Measurements from ENCODE around the gene IGF1. TPM values are rescaled to one million over a fixed set of nuclear protein-coding genes. Genes with fewer than 3 reads are reported as not detected.

Gene IGF1
- total RNA-seq, 4 donors from 2014 or later: 0.84 to 42.3 (median 4.9) TPM

DNA sequence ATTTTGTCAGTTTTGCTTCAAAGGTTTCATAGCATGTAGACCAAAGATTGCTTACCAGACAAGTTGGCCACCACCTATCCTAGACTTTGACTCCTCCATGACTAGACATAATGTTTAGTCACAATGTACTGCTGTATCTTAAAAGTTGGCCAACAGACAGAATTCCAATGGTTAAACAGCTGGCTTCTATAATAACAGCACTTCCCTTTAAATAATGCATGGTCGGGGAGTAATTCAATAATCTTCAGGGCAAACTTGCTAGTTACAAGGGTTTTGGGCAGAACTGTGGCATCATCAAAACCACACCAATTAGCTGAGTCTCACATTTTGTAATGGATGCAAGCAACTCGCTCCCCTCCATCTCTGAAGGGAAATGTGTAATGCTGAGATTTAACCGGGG lies 56.9 kb downstream of the IGF1 start:
- no peak for DNase-seq (ENCODE audit: low spot score in 2 of 2)
- TF ChIP-seq CTCF (IDR thresholded peaks at IDR 0.05): no peak
- no peak for TF ChIP-seq POLR2A (IDR thresholded peaks at IDR 0.05)
- WGBS, 2 donors: 73 to 77% methylated on average over 3 of the region's 3 CpGs
- intact Hi-C loops (cut with DNase I; ENCODE audit: low total_unique reads): no loop called here
- no peak overlapping the region for H3K4me3 ChIP-seq (ENCODE audit: low read depth, poor library complexity, severe bottlenecking)

GRCh38 chr12:102421802-102422583 lies 58.4 kb downstream of the IGF1 start:
- intact Hi-C loops (cut with DNase I; ENCODE audit: low total_unique reads): no loop called here
- no peak for TF ChIP-seq CTCF (IDR thresholded peaks at IDR 0.05)
- TF ChIP-seq POLR2A (IDR thresholded peaks at IDR 0.05): no peak
- H3K4me3 ChIP-seq (ENCODE audit: low read depth, poor library complexity, severe bottlenecking): no peak overlapping the region
- DNase-seq (ENCODE audit: low spot score in 2 of 2): no peak
- 71 to 77% methylated on average over 5 of the region's 5 CpGs for WGBS, 2 donors

- no peak overlapping the region for H3K4me3 ChIP-seq (ENCODE audit: low read depth, poor library complexity, severe bottlenecking)
- intact Hi-C loops (cut with DNase I; ENCODE audit: low total_unique reads): no loop called here
- WGBS, 2 donors: 86 to 90% methylated on average over 11 of the region's 11 CpGs
- TF ChIP-seq CTCF (IDR thresholded peaks at IDR 0.05) (no peak), POLR2A (IDR thresholded peaks at IDR 0.05) (no peak)
- no peak for DNase-seq (ENCODE audit: low spot score in 2 of 2)
Measured at GRCh38 chr12:102419094-102419764, 61.1 kb downstream of the IGF1 start.

GRCh38 chr12:102417055-102417454 lies 63.3 kb downstream of the IGF1 start:
- TF ChIP-seq CTCF (IDR thresholded peaks at IDR 0.05) (no peak), POLR2A (IDR thresholded peaks at IDR 0.05) (no peak)
- WGBS, 2 donors: 97 to 99% methylated on average over 2 of the region's 2 CpGs
- no peak for DNase-seq (ENCODE audit: low spot score in 2 of 2)
- intact Hi-C loops (cut with DNase I; ENCODE audit: low total_unique reads): no loop called here
- no peak overlapping the region for H3K4me3 ChIP-seq (ENCODE audit: low read depth, poor library complexity, severe bottlenecking)

GRCh38 chr12:102415515-102415914 lies 64.8 kb downstream of the IGF1 start:
- intact Hi-C loops (cut with DNase I; ENCODE audit: low total_unique reads): no loop called here
- 73 to 100% methylated on average over 1 of the region's 1 CpG for WGBS, 2 donors
- TF ChIP-seq POLR2A (IDR thresholded peaks at IDR 0.05): no peak
- TF ChIP-seq CTCF (IDR thresholded peaks at IDR 0.05): no peak
- no peak for DNase-seq (ENCODE audit: low spot score in 2 of 2)
- no peak overlapping the region for H3K4me3 ChIP-seq (ENCODE audit: low read depth, poor library complexity, severe bottlenecking)
